ENCODE measurements around the gene ADAMTS15. TPM values are rescaled to one million over a fixed set of nuclear protein-coding genes. Genes with fewer than 3 reads are reported as not detected.
A peak's percentile ranks its signal among the peaks of the same experiment; 100 is the strongest.

Gene ADAMTS15
- total and polyA plus RNA-seq, 12 donors, result 7.7 to 49.4 (median 16.4) TPM

DNA sequence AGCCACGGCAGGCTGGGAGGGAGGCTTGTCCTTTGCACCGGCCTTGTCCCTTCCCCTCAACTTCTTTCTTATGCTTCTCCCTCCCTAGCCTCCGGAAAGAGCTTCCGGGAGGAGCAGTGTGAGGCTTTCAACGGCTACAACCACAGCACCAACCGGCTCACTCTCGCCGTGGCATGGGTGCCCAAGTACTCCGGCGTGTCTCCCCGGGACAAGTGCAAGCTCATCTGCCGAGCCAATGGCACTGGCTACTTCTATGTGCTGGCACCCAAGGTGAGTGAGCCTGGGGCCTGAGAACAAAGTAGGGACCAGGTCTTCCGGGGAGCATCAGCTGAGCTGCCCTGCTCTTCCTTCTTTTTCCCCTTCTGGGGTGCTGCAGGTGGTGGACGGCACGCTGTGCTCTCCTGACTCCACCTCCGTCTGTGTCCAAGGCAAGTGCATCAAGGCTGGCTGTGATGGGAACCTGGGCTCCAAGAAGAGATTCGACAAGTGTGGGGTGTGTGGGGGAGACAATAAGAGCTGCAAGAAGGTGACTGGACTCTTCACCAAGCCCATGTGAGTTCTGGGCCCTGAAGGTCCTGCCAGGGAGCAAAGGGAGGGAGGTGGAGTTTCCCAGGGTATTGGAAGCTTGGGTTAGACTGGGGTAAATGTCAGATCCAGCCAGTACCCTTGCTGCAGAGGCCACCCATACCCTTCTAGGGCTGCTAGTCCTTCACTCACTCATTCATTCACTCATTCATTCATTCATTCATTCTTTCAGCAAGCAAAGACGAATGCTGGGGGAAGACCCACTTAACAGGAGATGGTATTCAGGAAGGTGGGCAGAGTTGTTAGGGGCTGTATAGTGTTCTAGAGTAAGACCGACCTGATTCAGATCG, 22.6 kb downstream of the ADAMTS15 start:
- ATAC-seq, result no peak
- H3K9me3 ChIP-seq, result no peaks in the 10 kb centered on the region
- intact Hi-C loops (cut with DNase I), result no loop called here
- H3K4me1 ChIP-seq, result peaks cover 0 to 5% (median 1%) of the 10 kb centered on the region in 9 donors
- no peak overlapping the region for H3K4me3 ChIP-seq
- H3K27ac ChIP-seq, result peak overlapping the region in 1 of 10 donors; percentile 31
- no peak for DNase-seq
- TF ChIP-seq, protein P1, sequence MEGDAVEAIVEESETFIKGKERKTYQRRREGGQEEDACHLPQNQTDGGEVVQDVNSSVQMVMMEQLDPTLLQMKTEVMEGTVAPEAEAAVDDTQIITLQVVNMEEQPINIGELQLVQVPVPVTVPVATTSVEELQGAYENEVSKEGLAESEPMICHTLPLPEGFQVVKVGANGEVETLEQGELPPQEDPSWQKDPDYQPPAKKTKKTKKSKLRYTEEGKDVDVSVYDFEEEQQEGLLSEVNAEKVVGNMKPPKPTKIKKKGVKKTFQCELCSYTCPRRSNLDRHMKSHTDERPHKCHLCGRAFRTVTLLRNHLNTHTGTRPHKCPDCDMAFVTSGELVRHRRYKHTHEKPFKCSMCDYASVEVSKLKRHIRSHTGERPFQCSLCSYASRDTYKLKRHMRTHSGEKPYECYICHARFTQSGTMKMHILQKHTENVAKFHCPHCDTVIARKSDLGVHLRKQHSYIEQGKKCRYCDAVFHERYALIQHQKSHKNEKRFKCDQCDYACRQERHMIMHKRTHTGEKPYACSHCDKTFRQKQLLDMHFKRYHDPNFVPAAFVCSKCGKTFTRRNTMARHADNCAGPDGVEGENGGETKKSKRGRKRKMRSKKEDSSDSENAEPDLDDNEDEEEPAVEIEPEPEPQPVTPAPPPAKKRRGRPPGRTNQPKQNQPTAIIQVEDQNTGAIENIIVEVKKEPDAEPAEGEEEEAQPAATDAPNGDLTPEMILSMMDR (IDR thresholded peaks at IDR 0.05), result no peak
- 92 to 94% methylated on average over 20 of the region's 20 CpGs for WGBS, 2 donors
- no peaks in the 10 kb centered on the region for H3K27me3 ChIP-seq
- peaks cover 0 to 91% (median 44%) of the 10 kb centered on the region in 9 donors for H3K36me3 ChIP-seq

DNA sequence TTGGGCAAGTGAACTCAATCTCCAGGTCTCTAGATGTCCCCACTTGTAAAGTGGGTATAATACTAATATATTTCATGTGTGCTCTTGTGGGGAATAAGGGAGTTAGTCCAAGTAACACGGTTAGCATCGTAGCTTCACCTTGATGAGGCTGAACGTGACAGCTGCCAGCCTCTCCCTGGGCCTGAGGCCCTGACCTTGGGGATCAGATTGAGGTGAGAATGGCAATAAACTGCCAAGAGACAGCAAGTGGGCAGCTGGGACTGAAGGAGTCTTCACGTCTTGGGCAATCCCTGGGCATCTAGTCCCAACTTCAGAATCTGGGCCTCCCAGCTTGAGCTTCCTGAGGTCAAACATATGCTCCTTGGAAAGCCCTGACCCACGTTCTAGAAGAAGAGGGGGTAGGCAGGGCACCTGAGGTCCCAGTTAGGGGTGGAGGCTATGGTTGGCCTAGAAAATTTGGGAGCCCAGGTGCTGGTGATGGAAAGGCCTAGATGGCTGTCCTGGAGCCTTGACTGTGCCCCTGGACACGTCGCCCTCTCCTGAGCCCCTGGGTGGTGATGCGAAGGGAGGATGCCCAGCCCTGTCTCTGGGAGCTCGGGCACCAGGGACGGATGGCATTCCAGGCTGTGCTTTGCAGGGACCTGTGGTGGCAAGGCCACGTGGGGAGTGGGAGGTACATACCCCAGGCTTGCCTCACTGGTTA, 23.4 kb downstream of the ADAMTS15 start:
- DNase-seq (no peak), ATAC-seq (no peak)
- Histone ChIP-seq H3K27ac (peak overlapping the region in 1 of 10 donors; percentile 31), H3K4me1 (peaks cover 0 to 13% (median 9%) of the 10 kb centered on the region in 9 donors), H3K9me3 (no peaks in the 10 kb centered on the region), H3K27me3 (no peaks in the 10 kb centered on the region), H3K4me3 (no peak overlapping the region), H3K36me3 (peaks cover 0 to 83% (median 38%) of the 10 kb centered on the region in 9 donors)
- intact Hi-C loops (cut with DNase I), result no loop called here
- TF ChIP-seq, protein P1 (IDR thresholded peaks at IDR 0.05), result no peak
- WGBS, 2 donors, result 81 to 85% methylated on average over 11 of the region's 11 CpGs

DNA sequence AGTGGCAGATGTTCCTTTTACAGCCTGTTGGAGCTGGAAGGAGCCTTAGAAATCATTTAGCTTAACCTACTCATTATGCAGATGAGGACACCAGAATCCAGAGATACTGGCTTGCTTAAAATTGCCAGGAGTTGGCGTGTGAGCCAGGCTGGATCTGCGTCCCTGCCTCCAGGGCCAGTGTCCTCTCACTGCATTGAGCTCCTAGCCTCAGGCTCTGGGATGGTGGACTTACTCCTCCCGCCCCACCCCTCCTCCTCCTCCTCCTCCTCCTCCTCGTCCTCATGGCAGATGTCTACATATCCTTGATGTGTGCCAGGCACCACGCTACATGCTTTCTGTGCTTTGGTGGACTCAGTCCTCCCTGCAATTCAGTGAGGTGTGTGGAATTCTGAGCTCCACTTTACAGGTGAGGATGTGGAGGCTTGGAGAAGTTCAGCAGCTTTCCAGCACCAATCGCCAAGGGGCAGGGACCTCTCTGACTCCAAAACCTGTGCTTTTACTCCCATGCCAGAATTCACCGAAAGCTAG, 24.1 kb downstream of the ADAMTS15 start:
- TF ChIP-seq, protein P1 (IDR thresholded peaks at IDR 0.05), result no peak
- ATAC-seq (no peak), DNase-seq (no peak)
- peaks cover 0 to 78% (median 32%) of the 10 kb centered on the region in 9 donors for H3K36me3 ChIP-seq
- H3K4me1 ChIP-seq, result peaks cover 3 to 20% (median 15%) of the 10 kb centered on the region in 9 donors
- no peaks in the 10 kb centered on the region for H3K9me3 ChIP-seq
- no peaks in the 10 kb centered on the region for H3K27me3 ChIP-seq
- no peak overlapping the region for H3K4me3 ChIP-seq
- 92% methylated on average over 7 of the region's 7 CpGs for WGBS, 2 donors
- no peak overlapping the region for H3K27ac ChIP-seq
- intact Hi-C loops (cut with DNase I), result no loop called here

DNA sequence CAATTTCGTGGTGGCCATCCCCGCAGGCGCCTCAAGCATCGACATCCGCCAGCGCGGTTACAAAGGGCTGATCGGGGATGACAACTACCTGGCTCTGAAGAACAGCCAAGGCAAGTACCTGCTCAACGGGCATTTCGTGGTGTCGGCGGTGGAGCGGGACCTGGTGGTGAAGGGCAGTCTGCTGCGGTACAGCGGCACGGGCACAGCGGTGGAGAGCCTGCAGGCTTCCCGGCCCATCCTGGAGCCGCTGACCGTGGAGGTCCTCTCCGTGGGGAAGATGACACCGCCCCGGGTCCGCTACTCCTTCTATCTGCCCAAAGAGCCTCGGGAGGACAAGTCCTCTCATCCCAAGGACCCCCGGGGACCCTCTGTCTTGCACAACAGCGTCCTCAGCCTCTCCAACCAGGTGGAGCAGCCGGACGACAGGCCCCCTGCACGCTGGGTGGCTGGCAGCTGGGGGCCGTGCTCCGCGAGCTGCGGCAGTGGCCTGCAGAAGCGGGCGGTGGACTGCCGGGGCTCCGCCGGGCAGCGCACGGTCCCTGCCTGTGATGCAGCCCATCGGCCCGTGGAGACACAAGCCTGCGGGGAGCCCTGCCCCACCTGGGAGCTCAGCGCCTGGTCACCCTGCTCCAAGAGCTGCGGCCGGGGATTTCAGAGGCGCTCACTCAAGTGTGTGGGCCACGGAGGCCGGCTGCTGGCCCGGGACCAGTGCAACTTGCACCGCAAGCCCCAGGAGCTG, 24.8 kb downstream of the ADAMTS15 start:
- intact Hi-C loops (cut with DNase I), result no loop called here
- no peak overlapping the region for H3K27ac ChIP-seq
- ATAC-seq, result no peak
- no peak for DNase-seq
- no peak overlapping the region for H3K4me3 ChIP-seq
- peaks cover 0 to 71% (median 32%) of the 10 kb centered on the region in 9 donors for H3K36me3 ChIP-seq
- no peaks in the 10 kb centered on the region for H3K9me3 ChIP-seq
- no peaks in the 10 kb centered on the region for H3K27me3 ChIP-seq
- TF ChIP-seq, protein P1 (IDR thresholded peaks at IDR 0.05), result no peak
- peaks cover 9 to 27% (median 22%) of the 10 kb centered on the region in 9 donors for H3K4me1 ChIP-seq
- WGBS, 2 donors, result 96% methylated on average over 52 of the region's 52 CpGs

Measured in heart right ventricle (tissue), 16 donors.